GM20431 (cell line): ENCODE results near the gene CAMKMT.

Source experiments
- in situ Hi-C: fragments of 300-500 bp; cut with MseI, MboI; formaldehyde crosslinking; loops from one replicate; pipeline ENCODE4 v1.15.0; 2020; ENCODE audit warnings: low sequenced_read_pairs; ENCODE audit not compliant: unreplicated experiment

Gene CAMKMT

DNA sequence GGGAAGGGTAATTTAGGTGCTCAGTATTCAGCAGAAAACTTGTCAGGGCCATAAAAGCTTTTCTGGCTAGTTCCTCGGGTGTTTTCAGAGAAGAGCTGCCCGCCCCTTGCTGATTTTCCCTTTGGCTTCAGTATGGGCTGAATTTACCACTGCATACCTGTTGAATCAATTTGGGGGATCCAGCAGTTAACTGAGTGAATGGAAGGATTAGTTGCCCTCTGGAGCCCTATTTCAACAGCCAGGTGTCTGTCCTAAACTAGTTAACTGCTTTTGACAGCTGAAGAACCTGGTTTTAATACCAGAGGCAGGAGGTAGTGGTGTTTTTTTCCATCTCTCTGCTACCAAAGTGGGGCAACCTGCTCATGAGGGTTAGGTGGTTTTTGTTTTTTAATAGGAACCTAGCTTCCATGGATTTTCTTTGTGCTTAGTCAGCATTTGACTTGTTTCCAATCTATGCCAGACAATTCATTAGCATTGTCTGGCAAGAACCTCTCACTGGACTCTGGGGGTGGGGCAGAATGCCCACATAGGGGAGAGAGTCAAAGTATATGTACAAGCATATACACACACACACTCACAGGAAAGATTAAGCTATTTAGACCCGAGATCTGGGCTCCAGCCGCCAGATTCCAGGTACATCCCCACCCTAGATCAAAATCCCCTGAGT, 413.2 kb downstream of the CAMKMT start:
- in situ Hi-C loops, result no loop called here

GRCh38 chr2:44777036-44777435, 415.3 kb downstream of the CAMKMT start:
- in situ Hi-C loops, result no loop called here

- in situ Hi-C loops, result no loop called here
Measured at GRCh38 chr2:44777537-44777936, 415.8 kb downstream of the CAMKMT start.

- in situ Hi-C loops, result no loop called here
Measured at GRCh38 chr2:44778221-44778654, 416.5 kb downstream of the CAMKMT start.

DNA sequence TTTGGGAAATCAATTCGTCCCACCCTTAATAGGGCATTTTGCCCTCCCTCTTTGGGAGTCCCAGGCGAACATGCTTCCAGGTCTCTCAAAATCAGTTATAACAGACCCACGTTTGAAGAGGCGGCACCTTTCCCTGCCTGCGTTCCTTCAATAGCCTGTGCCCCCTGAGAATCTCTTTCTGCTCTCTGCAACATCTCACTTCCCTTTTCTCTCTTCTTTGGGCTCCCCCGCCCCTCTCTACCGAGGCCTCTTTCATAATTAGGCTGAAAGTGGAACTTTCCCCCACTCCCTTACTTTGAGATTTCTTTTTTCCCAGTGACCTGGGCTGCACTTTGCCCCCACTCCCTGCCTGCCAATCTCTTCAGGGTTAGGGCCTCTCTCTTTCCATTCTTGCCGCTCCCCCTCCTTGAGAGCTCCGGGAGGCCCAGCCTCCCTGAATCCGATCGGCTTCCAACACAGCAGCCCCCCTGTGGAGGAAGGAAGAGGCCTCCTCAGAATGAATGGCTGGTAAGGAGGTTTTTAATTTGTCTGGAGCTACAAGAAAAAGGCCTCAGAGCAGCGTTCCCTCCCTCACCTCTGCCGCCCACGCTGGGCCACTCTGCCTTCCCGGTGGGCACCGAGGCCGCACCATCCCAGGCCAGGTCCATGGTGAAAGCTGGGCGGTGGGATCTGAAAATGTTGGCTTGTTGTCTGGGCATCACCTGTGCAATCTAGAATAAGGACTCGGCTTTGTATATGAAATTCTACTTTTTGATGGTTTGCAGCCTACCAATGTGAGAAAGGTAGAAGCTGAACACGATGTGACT, 417.1 kb downstream of the CAMKMT start:
- in situ Hi-C loops, result no loop called here

DNA sequence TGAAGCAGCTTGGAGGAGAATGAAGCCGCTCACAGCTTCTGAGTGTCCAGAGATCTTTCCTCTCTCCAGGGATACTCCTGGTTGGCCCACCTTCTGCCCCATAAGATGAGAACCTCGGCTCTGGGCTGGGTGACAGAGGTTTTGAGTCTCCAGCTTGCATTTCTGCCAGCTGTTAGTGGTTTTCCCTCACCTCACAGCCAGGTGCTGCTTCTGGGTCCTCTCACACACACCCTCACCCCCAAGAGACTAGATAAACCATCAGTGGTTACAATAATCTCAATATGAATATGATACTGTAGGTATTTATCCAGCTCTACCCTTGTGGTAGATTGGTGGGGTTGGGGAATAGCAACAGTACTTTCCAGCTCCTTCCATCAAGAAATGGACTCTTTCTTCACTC, 418.0 kb downstream of the CAMKMT start:
- in situ Hi-C loops, result no loop called here

GRCh38 chr2:44780406-44780805, 418.7 kb downstream of the CAMKMT start:
- in situ Hi-C loops, result no loop called here

DNA sequence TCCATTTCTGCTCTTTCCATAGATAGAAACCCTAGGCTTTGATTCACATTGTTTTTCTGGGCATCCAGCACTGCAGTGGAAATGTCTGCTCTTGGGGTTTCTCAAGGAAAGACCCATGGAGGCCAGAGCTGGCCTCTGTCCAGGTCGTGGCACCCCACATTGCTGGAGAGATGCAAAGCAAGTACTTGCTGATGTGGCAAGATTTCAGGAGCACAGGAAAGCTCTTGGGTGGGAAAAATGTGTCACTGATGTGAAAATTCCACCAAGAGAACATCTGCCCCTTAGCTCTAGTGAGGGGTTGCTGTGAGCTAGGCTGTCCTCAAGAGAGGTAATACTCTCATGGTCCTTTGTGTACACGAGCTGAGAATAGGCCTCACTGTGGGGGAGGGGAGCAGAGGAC, 423.7 kb downstream of the CAMKMT start:
- in situ Hi-C loops, result no loop called here

- in situ Hi-C loops, result no loop called here
Measured at GRCh38 chr2:44786045-44786816, 424.5 kb downstream of the CAMKMT start.

DNA sequence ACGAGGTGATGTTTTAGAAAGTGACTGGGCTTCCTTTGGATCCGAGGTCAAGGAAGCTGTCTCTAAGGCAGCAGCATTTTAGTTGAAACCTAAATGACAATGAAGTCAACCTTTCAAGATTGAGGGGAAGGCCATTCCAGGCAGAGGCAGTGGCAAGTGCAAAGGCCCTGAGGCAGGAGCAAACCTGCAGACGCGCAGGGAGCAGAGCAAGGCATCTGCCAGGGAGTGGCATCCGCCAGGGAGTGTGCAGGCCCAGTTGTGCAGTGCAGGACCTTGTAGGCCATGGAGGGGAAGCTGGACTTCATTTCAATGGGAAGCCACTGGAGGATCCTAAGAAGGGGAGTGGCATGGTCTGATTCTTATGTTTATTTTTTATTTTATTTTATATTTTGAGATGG, 425.1 kb downstream of the CAMKMT start:
- in situ Hi-C loops, result no loop called here

GRCh38 chr2:44787663-44788062, 425.9 kb downstream of the CAMKMT start:
- in situ Hi-C loops, result no loop called here

- in situ Hi-C loops, result no loop called here
Measured at GRCh38 chr2:44789446-44789845, 427.7 kb downstream of the CAMKMT start.

DNA sequence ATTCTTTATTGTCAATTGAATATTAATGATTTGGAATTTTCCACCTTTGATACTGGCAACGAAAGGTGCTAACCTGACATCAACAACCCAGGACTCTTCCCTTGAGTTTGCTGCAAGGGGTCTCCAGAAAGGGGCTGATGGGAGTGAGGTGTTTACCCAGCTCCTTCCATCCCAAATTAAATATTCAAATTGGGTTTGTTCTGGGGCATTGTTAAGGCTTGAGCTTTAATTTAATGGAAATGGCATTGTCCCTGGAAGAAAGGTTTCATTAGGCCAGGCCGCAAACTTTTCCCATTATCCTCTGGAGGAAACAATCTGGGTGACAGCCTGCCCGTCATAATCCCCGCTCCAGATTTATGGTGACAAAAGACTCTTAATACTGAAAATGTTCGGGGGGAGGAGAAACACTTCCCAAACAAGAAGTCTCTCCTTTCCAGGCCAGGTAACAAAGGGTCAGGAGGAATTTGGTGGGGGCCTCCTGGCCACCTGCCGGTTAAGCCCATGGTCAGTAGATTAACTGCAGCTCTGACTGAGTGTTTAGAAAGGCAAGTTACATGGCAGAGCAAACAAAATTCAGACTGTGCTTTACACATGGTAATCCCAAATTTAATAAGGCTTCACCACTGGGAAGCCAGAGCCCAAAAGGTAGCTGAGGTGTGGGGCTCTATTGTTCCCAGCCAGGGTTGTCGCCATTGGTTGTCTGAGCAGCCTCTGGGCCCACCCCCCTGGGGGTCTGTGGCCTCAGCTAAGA, 428.4 kb downstream of the CAMKMT start:
- in situ Hi-C loops, result no loop called here

GRCh38 chr2:44793322-44793870, 431.6 kb downstream of the CAMKMT start:
- in situ Hi-C loops, result no loop called here

- in situ Hi-C loops, result no loop called here
Measured at GRCh38 chr2:44796771-44797170, 435.0 kb downstream of the CAMKMT start.

GRCh38 chr2:44798139-44798659, 436.5 kb downstream of the CAMKMT start:
- in situ Hi-C loops, result no loop called here

DNA sequence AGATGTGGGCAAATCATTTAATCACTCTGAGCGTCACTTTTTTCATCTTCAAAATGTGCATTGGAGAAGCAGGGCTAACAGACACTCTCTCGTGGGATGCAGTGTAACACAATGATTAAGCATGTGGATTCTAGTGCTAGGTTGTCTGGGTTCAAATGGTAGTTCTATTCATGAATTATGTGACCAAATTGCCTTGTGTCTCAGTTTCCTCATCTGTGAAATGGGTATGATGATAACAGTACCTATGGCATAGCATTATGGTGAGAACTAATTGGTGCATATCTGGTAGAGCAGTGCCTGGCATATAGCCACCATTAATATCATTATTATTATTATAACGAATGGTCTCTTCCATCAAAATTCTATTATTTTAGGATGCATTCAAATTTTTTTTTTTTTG, 437.4 kb downstream of the CAMKMT start:
- in situ Hi-C loops, result no loop called here

DNA sequence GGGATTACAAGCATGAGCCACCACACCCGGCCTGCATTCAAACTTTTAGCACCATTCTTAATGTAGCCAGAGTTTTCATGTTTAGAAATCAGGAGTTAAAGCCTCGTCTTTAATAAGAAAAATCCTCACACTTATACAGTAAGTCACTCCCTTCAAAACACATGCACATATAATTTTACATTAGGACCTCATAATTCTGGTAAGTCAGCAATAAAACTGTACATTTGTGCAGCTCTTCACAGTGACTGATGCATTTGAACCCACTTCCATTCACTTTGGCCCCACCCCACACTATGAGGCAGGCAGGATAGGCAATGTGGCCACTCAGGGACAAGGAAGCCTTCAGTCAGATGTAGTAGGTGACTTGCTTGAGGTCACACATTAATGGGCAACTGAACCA, 438.0 kb downstream of the CAMKMT start:
- in situ Hi-C loops, result no loop called here

- in situ Hi-C loops, result no loop called here
Measured at GRCh38 chr2:44801289-44801840, 439.6 kb downstream of the CAMKMT start.
